AG09309 (cell line): Measurements from ENCODE around the gene PREX1.

Experiments
- DNase-seq: peaks from one replicate; pipeline ENCODE4 v3.0.0-alpha.2; 2010; ENCODE audit warnings: low read depth
- H3K4me3 ChIP-seq: 2 replicates; pipeline ENCODE4 v1.5.1; 2011; ENCODE audit warnings: mild to moderate bottlenecking, low read depth, low read length, moderate library complexity; ENCODE audit not compliant: control insufficient read depth
- TF ChIP-seq, protein P1 (sequence below): IDR thresholded peaks from 2 replicates; pipeline ENCODE4 v1.5.1; 2011; ENCODE audit warnings: mild to moderate bottlenecking, low read depth, low read length, inconsistent platforms; ENCODE audit not compliant: insufficient read depth, control insufficient read depth; ENCODE audit errors: missing control alignments

Gene PREX1

GRCh38 chr20:48728042-48728825 lies 99.6 kb downstream of the PREX1 start:
- no peak for DNase-seq
- no peak overlapping the region for H3K4me3 ChIP-seq
- TF ChIP-seq, protein P1, sequence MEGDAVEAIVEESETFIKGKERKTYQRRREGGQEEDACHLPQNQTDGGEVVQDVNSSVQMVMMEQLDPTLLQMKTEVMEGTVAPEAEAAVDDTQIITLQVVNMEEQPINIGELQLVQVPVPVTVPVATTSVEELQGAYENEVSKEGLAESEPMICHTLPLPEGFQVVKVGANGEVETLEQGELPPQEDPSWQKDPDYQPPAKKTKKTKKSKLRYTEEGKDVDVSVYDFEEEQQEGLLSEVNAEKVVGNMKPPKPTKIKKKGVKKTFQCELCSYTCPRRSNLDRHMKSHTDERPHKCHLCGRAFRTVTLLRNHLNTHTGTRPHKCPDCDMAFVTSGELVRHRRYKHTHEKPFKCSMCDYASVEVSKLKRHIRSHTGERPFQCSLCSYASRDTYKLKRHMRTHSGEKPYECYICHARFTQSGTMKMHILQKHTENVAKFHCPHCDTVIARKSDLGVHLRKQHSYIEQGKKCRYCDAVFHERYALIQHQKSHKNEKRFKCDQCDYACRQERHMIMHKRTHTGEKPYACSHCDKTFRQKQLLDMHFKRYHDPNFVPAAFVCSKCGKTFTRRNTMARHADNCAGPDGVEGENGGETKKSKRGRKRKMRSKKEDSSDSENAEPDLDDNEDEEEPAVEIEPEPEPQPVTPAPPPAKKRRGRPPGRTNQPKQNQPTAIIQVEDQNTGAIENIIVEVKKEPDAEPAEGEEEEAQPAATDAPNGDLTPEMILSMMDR, result no peak

DNA sequence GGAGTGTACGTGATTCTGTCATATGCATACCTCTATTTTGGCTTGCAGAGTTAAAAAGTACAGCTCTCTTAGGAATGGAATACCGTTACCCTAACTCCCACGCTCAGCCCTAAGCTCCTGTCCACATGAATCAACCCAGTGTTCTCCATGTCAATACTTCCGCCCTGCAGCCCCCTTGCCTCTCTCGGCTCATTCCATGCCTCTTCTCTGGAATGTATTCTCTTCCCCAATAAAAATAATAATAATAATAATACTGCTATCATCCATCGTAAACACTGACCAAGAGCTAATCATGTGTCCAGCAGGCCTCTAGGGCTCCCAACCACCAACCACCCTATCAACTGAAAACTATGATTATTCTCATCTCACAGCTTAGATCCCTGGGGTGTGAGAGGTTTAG lies 100.6 kb downstream of the PREX1 start:
- no peak for DNase-seq
- TF ChIP-seq, protein P1, result no peak
- no peak overlapping the region for H3K4me3 ChIP-seq

- TF ChIP-seq, protein P1, result no peak
- no peak for DNase-seq
- H3K4me3 ChIP-seq, result no peak overlapping the region
These were observed 102.2 kb downstream of the PREX1 start for GRCh38 chr20:48725555-48725991.

DNA sequence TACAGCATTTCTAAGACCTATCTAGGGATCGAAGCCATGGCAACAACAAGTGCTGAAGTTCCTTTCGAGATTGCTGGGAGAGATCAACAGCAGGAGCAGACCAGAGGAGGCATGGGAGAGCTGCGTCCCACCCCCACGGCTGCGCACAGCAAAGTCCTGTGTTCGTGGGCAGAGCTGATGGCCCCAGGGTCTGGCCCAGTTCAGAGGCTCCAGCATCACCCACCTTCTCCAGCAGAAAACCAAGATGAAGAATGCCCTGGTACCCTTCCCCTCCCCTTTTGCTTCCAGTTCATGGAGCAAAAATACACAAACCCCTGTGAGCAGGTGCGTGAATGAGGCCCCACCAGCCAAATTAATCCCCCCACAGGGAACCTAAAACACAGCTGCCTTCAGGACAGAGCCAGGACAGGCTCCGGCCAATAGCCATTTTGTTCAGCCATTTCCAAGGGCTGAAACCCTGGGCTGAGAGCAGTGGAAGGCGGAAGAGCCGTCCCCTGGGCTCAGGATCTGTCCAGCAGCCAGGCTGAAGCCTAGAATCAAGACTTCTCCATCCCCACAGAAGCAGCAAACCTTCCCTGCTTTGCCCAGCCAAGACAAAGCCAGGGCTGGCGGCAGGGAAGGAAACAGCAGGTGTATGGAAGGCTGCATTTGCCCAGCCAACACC lies 102.8 kb downstream of the PREX1 start:
- H3K4me3 ChIP-seq, result no peak overlapping the region
- TF ChIP-seq, protein P1, result no peak

GRCh38 chr20:48724382-48724781 lies 103.4 kb downstream of the PREX1 start:
- TF ChIP-seq, protein P1, result no peak
- no peak overlapping the region for H3K4me3 ChIP-seq
- no peak for DNase-seq

More for the DNA sequence above, 102.8 kb downstream of the PREX1 start:
- DNase-seq, result no peak

DNA sequence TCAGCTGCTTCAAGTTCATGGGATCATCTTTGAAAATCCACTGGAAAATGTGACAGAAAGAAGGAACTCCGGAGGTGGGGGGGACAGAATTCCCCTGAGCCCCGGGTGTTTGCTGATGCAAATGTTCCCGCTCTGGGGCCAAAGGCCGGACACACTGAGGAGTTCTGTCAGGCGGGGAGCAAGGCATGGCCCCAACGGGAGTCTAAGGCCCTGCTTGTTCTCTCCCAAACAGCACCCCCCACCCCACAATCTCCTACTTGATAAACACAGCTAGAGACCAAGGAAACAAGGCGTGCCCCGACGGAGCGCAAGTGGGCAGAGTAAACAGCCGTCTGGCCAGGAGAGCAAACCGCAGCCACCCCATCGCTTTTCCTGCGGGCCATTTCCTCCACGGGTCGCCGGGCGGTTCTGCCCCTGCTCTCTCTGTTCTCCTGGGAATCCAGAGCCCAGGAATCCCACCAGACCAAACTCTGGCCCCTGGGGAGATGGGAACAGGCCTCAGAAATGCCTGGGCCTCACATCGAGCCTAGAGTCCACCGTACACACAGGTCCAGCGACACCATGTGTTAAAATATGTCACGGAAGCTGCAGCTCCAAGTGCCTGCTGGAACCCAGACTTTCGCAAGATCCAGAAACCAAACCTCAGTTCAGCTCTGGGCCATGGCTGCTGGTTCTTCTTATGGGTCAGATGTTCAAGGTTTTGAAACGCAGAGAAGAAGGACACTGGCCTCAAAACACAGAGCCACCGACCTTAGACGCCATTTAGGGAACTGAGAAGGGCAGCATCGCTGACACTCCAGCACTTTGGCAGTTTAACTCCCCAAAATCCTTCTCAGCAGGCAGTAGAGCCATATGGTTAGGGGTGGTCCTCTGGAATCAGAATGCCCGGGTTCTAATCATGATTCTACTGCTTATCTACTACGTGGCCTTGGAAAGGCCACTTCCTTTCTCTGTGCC lies 104.2 kb downstream of the PREX1 start:
- DNase-seq, result no peak
- no peak overlapping the region for H3K4me3 ChIP-seq

More for the DNA sequence above, 104.2 kb downstream of the PREX1 start:
- TF ChIP-seq, protein P1, result no peak
